NCI-H2227 (cell line): ENCODE measurements around the gene PTGDS.

Experiments used
- DNase-seq: peaks from one replicate; lab custom pipeline; 2025; ENCODE audit not compliant: unreplicated experiment; lab: John Stamatoyannopoulos, UW

PTGDS gene

DNA sequence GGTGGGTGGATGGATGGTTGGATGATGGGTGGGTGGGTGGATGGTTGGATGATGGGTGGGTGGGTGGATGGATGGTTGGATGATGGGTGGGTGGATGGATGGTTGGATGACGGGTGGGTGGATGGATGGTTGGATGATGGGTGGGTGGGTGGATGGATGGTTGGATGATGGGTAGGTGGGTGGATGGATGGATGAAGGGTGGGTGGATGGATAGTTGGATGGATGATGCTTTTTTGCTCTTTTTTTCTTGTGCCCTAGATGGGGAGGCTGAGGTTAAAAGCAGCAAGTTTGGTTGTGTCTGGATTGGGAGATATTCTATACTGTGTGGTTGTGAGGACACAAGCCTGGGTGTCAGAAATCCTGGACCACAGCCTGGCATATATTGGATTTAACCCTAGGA is 19.8 kb upstream of the PTGDS start:
- DNase-seq = no peak

DNA sequence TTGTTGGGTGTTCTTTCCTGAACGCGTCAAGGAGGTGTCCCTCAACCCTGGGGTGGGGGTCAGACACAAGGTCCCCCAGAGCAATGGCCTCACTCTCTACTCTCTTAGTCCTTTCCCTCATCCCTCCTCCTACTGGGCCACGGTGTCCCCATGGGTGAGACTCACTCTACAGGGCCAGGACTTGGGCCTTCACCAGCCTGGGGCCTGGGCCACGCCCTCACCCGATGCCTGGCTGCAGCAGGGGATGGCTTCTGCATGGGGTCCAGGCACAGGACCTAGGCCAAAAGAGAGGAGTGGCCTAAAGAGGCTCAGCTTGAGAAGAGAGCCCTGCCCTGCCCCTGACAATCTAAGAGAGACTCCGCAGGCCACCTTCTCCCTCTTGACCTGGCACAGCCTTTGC is 19.4 kb upstream of the PTGDS start:
- no peak for DNase-seq

DNA sequence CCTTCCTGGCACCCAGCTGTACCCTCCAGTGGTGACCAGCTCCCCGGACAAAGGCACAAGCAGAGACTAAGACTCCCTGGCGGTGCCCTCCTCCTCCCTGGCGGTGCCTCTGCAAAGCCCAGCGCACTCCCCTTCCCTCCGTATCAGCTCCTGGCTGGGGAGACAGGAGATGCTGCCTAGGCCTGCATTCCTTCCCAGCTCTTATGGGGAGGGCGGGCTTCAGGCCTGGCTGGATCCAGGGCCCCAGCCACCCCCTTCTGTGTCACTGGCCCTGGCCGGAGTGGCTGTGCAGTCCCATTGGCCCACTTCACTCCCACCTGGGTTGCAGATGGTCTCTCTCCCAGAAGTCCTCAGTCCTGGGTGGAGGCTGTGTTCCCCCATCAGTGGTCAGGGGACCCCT is 18.8 kb upstream of the PTGDS start:
- DNase-seq = no peak

DNA sequence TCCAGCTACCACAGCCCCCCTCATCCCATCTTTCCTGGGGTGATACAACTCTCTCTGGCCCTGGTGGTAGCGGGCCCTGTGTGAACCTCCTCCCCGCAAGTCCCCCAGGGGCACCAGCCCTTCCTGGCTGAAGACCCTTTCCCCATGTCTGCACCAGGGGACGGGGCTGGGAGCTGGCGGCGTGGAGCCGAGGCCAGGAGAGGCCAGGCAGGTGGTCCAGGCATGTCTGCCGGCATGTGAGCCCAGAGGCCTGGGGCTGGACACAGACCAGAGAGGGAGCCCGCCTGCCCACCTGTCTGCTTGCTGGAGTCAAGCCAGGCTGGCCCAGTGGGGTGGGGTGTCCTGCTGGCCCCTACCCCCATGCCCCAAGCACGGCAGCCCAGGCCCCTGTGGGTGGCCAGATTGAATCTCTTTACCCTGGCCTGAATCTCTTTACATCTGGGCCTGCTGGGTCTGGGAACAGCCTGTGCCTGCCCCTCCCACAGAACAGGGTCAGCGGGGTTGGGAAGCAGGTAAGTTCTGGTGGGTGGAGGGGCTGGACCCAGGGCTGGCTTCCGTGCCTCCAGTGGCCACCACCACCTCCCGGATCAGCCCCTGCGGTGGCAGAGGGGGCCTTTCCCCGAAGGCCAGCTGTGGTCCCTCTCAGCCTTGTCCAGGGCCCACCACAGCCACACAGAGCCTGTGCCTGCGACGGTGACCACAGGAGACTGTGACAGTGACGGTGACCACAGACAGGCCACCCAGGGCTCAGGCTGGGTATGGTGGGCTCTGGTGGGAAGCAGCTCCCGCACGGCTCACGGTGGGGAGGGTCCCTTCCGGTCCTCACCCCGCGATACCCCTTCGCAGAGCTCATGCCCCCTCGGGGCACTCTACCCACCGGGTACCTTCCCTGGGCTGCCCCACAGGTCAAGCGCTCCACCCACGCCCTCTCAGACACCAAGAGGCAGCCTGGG is 18.1 kb upstream of the PTGDS start:
- no peak for DNase-seq

DNA sequence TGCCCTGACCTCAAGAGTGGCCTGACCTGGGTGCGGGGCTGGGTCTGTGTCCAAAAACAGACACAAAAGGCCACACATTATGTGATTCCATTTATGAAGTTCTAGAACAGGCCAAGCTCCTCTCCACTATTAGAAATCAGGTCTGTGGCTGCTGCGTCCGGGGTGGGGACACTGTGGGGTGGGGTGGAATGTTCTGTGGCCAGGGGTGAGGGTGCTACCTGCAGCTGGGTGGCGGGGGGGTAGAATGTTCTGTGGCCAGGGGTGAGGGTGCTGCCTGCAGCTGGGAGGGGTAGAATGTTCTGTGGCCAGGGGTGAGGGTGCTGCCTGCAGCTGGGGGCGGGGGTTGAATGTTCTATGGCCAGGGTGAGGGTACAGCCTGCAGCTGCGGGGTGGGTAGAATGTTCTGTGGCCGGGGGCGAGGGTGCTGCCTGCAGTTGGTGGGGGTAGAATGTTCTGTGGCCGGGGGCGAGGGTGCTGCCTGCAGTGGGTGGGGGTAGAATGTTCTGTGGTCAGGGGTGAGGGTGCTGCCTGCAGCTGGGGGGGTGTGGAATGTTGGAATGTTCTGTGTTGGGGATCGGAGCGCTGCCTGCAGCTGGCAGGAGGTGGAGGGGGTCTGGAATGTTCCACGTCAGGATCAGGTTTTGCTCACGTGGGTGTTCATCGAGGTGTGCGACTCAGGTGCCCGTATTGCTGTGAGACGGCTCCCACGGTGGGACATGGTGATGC is 16.9 kb upstream of the PTGDS start:
- DNase-seq = no peak

DNA sequence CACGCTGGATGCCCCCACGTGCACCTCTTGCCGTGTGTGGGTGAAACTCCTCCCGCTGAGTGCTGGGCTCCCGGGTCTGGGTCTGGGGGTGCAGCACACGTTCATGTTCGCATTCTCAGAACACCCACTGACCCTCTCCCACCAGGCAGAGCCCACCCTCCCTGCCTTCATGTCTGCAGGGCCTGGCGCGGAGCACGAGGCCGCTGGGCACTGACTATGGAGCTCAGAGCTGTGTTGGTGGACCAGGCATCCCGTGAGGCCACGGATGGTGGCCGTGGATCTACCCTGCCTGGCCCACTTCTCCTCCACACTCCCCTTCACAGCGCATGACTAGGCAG is 16.4 kb upstream of the PTGDS start:
- DNase-seq = no peak

DNA sequence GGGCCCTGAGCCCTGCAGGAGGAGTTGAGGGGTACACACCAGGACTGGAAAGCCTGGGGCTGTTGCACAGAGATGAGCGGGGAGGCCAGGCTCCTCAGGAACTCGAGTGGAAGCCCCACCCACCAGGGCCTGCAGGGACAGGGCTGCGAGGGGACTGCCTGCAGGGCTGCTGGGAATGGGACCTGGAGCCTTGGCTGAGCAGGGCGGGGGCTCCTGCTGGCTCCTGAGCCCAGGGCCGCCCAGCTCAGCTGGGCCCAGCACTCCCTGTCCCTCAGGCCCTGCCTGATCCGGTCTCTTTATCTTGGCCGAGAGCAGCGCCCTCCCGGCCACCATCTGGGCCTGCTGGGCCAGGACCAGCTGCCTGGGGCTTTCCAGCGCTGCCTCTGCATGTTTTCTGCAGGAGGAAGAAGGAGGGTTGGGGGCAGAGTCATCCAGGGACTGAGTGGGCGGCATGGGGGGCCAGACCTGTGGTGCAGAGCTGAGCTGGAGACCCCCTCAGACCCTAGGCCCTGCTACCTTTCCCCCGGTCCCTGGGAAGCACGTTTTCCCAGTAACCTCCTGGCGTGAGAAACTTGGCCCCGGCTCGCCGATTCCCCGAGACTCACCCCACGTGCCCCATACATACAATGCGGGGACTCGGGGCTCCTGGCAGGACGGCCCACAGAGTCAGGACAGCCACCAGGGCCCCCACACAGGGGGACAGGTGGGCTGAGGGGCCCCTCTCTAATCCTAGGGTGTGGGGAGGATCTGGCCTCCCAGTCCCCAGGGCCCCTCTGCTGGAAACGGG is 15.8 kb upstream of the PTGDS start:
- DNase-seq = no peak

DNA sequence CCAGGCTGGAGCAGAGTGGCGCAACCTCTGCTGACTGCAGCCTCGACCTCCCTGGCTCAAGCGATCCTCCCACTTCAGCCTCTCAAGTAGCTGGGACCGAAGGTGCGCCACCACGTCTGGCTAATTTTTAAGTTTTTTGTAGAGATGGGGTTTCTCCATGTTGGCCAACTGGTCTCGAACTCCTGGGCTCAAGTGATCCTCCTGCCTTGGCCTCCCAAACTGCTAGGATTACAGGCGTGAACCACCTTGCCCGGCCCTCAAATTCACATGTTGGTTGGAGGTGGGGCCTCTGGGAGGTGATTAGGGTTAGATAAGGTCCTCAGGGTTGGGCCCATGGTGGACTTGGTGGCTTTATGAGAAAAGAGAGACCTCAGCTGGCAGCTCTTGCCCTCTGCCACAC is 15.1 kb upstream of the PTGDS start:
- no peak for DNase-seq

DNA sequence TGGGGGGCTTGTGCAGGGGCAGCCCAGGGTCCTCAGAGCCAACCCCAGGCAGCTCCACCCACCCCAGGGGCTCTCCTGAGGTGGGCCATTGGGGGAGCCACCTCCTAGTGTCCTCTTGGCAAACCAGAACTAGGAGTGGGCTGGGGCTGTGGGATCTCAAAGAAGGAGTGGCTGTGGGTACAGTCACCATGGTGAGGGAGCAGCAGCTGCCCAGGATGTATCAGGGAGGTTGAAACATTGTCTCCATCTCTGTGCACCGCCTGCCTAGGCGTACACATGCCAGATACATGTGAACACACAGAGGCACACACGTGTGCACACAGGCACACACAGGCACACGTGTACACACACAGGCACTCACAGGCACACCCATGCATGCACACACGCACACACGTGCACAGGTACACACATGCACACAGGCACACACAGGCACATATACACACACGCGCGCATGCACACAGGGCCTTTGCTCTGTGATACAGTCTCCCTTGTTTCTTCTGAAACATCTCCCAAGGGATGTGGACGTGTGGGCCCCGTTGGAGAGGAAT is 14.5 kb upstream of the PTGDS start:
- DNase-seq = no peak

DNA sequence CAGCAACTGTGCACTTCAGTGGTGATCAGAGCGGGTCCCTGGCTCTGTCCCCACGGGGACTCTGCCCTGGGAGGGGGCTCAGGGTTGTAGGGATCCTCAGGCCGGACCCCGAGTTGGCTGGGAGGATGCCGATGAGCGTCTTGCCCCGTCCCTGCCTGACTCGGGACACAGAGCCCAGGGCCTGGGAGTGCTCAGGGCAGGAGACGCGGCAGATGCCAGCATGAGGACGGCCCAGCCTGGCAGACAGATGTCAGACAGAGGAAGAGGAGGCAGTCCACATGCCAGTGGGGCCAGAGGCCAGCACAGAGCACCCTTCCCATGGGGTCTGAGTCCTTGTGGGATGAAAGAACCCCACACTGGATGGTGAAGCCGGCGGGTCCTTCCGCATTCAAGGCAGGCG is 14.0 kb upstream of the PTGDS start:
- no peak for DNase-seq

DNA sequence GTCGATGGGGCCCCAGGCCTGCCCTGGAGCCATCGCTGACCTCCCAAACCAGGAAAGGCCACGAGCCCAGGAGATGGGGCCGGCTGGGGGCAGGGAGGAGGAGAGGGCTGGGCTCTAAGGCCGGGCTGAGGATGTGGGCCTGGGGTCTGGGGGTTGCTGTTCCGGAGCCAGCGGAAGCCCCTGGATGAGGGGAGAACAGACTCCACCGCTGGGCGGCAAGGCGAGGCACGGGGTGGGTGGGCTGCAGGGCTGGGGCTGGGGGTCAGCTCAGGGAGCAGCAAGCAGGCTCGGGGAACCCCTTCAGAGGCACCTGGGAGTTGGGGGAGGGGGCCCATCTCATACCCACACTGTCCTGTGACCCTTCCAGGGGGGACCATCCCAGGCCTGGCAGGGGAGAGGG is 13.6 kb upstream of the PTGDS start:
- no peak for DNase-seq

DNA sequence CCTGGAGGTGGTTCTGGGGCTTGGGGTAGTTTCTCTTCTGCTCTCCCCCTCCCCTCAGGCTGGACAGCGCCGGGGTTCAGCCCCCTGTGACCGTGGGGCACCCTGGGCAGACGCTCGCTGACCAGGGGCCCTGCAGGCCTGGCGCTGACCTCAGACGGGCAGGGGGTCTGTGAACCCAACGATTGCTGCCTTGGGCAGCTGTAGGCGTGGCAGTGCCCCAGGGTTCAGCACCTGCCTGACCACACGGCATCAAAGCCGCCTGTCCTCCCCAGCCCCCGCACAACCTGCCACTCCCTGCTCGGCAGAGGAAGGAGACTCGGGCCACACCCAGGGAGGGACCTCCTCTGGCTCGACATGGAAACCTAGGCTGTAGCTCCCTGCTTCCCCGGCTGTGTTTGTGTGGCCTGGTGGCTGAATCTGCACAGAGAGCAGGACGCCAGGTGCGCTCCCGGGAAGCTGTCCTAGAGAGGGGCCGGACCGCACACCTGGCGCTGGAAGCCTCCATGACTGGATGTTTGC is 13.1 kb upstream of the PTGDS start:
- no peak for DNase-seq

DNA sequence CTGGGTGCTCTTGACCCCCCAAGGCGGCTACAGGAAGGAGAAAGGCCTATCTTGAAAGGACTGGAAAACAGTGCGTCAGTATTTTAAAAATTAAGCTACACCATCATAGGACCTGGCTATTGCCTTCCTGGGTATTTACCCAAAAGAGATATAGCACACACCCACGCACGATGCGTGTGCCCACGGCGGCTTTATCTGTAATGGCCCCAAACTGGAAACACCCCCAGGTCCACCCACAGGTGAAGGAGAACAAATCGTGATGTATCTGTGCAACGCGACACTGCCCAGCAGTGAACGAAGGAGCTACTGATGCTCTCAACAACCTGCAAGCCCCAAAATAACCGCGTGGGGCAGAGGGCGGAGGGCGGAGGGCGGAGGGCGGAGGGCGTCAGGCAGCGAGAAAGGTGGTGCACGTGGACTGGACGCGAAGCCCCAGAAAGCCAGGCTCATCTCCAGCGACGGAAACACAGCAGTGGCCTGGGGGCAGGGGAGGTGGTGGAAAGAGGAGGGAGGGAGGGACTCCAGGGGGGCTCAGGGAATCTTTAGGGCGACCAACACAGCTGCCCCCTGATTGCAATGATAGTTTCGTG is 12.4 kb upstream of the PTGDS start:
- DNase-seq = no peak

DNA sequence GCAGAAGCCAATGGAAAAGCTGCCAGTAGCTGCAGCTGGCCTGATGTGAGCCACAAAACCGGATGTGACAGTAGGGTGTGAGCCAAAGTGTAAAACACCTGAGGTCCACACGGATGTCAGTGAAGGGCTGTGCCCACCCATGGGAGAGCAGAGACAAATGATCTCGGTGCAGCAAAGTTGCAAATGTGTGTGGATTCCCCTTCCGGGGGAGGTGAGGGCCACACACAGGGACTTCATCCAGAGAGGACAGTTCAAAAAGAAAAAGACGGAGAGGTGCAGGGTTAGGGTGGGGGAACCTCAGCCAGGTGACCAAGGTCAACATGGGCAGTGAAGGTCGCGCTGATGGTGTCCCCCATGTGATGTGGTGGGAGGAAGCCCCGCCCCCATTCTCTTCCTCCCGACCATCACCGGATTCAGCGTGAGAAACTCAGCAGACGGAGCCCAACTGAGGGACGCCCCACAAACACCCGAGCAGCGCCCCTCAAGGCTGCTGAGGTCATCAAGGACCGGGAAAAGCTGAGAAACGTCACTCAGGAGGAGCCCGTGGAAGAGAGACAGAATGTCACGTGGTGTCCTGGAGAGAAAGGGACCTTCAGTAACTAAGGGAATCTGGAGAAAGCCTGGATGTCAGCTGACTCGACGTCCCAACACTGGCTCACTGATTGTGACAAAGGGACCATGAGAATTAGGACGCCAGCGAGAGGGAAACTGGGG is 11.4 kb upstream of the PTGDS start:
- no peak for DNase-seq

DNA sequence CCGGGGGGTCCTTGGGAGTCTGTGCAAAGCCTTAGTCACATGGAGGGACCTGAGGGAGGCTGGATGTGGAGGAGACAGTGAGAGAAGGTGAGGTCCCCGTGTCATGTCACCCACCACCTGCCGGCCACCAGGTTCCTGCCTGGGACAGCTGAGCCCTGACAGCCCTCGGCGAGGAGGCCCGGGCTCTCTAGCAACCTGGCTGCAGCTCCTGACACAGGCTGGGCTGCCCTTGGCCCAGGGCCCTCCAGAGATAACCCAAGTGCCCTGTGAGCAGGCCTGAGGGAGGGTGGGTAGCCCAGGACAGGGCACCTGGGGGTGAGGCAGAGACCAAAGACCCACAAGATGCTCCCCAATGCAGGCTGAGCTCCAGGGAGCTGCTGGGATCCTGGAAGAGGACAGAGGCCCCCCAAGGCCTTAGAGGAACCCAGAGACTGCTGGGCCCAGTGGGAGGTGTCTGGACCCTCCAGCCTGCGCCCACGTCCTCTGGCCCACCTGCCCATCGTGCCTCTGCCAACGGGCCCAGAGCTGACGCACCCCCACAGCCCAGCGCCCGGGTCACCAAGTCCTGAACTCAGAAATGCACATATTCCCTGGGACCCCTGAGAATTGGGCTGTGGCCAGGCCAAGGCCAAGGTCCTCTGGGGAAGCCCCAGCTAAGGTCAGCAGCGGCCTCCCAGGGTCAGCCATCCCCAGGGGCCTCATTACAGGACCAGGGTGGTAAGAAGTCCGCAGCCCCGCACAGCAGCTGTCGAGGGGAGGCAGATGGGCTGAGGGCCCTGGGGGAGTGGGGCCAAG is 8.8 kb upstream of the PTGDS start:
- no peak for DNase-seq

DNA sequence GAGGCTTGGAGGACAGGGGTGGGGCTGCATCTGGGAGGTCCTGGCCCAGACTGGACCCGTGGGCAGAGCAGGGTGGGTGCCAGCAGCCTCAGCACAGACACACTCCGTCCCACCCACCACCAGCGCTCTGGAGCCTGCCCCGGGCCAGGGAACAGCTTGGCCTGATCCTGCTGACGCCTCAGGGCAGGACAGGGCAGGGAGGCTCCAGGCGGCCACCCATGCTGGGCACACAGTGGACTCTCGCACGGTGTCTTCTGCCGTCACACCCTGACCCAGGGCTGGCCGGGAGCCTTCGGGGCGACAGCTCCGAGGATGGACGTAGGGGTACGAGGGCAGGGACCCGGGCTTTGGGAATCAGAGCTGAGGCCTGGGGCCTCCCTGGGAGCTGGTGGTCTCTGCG is 8.2 kb upstream of the PTGDS start:
- DNase-seq = no peak

DNA sequence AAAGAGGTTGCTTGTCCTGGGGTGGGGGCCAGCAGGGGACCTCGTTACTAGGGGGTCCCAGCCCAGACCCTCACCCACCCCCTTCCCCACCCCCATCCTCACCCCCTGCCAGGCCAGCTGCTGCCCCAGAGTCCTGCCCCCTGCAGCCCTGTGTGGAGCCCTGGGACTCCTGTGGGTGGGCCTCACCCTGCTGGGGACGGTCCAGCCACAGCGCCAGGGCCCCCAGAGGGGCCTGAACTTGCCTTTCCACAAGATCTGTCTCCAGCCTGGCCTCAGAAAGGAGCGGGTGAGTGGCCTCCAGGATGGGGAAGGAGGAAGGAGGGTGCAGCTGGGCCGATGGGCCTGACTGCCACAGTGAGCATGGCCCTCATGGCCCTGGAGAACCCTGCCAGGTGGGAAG is 7.5 kb upstream of the PTGDS start:
- no peak for DNase-seq

DNA sequence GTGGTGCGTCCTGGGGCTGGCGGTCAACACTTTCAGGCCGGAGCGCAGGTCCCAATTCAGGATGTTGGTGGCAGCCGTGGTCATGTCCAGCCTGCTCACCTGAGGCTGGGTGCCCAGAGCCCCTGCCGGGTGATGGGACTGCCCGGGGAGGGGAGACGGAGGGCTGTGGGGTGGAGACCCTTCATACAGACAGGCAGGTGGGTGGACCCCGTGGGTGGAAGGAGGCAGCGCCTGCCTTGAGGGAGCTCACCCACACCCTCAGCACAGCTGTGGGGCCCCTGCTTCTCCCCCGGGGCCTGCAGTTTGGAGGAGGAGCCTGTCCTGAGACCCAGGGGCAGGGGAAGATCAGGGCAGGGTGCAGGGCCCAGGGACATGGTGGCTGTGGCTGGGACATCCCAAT is 6.9 kb upstream of the PTGDS start:
- DNase-seq = no peak

DNA sequence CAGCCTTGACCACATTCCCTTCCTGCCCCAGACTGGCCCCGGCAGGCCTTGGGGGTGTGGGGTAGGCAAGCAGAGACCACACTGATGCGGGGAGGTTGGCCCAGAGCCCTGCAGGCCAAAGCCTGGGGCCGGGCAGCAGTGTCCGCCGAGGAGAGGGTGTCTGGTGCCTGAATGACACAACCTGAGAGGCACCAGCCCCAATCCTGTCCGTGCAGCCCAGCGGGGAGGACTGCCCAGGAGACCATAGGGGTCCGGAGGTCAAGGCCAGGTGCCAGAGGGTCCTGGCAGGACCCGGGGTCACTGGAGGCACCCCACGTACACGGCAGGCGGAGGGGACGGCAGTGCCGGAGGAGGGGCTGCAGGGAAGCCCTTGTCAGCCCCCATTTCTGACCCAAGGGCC is 5.6 kb upstream of the PTGDS start:
- DNase-seq = no peak
